ENCODE data around the gene ZNF749.

ZNF749 gene

DNA sequence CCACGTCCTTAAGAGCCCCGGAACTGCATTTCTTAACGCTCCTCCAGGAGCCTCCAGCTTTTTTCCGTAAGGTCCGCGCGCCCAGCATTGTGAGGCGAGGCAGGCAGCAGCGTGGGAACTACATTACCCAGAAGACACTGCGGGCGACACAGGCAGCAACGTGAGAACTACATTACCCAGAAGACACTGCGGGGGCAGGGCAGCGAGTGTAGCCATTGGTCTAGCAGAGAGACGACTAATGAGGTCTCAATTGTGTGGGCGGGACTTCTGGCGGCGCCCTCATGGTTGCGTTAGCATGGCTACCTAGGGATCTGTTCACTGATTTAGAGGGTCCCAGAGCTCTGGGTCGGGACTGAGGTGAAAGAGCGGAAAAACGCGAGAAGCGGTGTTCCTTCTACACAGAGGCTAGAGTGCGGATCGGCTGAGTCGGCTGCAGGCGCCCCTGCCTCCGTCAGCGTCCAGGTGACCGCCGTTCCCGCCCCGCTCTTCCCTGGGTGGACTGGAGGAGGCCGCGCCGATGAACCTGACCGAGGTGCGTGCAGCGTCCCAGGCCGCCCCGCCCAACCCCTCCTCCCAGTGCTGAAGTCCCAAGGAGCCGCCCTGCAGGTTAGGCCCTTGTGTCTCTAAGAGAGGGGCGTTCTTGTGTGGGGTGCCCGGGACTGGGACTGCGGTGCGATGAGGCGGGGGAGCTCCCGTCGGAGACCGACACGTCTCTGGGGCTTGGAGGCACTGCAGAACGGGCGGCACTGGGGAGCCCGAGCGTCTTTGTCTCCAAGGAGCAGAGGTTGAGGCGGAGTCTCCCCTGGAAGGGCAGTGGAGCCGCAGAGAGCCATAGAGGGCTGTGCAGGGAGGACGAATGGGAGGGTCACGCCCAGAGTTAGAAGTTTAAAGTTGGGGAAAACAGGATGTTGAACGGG lies at the start of gene ZNF749:
TSS of gene ZNF749 (plus strand) at position 264 of the 917 bp plus-strand sequence. CDS start at position 518, 254 bp downstream.
- peak; percentile 97 for DNase-seq (ENCODE audit: low spot score)

DNA sequence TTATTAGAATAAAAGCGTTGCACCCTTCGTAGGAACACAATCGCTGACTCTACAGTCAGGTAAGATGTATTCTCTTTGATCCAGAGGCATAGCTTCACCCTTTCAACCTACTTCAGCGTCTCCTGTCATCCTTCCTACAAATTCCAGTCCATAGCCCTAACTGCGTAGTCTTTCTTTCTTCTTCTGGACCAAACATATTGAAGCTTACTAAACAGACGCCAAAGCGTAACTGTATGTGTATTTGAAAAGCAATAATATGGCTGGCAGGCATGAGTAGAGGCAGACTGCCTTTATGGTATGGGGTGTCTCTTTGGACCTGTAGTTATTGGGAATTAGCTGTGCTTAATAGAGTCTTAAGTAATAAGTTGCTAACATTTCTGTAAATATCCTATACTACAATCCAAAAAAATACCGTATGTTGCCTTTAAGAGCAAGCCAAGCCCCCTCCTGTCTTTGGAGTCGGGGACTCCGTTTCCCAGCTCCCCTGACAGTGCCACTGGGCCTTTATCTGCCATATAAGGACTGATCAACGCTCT lies 45.9 kb upstream of the ZNF749 start:
- no peak for DNase-seq (ENCODE audit: low spot score)

DNA sequence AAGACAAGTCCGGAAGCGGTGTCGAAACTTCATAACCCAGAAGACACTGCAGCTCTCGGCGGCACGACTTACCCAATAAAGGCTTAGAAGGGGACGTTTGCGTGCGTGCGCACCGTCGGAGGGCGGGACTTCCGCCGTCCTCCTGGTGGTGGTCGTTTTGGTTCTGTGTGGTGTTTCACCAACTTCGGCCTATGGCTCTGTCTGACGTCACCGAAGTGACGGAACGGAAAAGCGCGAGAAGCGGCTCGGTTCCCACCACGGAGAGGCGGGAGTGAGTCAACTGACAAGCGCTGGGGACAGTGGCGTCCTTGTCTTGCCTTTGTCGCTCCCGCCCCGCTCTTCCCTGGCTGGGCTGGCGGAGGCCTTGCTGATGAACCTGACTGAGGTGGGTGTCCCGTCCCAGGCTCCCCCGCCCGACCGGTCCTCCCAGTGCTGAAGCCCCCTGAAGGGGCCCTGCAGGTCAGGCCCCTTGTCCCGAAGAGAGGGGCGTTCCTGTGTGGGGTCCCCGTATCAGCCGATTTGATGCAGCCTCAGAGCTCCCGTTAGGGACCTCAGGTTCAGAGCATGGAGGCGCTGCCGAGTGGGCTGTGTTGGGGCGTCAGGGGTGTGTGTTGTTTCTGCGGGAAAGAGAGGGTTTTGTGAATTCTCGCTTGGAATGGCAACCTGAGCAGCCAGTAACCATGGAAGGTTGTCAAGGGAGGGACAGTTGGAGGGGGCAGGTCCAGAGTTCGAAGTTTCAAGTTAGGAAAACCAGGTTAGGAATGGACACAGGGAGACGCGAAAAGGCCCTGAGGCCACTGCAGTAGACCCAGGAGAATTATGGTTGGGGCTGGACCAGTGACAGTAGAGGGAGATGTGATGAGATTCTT lies 45.2 kb upstream of the ZNF749 start, which contains the start of gene ZNF548:
TSS of gene ZNF548 (plus strand) at position 125 of the 869 bp plus-strand sequence. CDS start at position 371, 246 bp downstream.
- peak; percentile 98 for DNase-seq (ENCODE audit: low spot score)

DNA sequence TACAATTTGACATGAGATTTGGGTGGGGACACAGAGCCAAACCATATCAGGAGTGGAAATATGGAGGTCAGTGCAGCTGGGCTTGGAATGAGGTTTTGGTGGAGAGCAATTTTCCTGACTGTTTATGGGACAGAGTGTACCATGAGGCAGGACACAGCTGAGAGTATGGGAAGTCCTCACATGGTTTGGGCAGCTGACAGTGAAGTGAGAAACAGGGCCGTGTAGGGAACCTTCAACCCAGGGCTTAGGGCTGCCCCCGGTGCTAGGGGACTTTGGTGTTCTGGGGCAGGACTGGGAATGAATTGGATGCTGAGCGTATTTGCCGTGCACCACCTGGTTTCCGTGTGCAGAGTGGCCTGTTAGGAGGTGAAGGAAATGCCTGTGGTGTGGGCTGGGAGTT lies 39.4 kb upstream of the ZNF749 start:
- no peak for DNase-seq (ENCODE audit: low spot score)

DNA sequence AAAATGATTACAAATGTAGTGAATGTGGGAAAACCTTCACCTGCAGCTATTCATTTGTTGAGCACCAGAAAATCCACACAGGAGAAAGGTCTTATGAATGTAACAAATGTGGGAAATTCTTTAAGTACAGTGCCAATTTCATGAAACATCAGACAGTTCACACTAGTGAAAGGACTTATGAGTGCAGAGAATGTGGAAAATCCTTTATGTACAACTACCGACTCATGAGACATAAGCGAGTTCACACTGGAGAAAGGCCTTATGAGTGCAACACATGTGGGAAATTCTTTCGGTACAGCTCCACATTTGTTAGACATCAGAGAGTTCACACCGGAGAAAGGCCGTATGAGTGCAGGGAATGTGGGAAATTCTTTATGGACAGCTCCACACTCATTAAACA lies 36.3 kb upstream of the ZNF749 start:
- DNase-seq (ENCODE audit: low spot score) = no peak

DNA sequence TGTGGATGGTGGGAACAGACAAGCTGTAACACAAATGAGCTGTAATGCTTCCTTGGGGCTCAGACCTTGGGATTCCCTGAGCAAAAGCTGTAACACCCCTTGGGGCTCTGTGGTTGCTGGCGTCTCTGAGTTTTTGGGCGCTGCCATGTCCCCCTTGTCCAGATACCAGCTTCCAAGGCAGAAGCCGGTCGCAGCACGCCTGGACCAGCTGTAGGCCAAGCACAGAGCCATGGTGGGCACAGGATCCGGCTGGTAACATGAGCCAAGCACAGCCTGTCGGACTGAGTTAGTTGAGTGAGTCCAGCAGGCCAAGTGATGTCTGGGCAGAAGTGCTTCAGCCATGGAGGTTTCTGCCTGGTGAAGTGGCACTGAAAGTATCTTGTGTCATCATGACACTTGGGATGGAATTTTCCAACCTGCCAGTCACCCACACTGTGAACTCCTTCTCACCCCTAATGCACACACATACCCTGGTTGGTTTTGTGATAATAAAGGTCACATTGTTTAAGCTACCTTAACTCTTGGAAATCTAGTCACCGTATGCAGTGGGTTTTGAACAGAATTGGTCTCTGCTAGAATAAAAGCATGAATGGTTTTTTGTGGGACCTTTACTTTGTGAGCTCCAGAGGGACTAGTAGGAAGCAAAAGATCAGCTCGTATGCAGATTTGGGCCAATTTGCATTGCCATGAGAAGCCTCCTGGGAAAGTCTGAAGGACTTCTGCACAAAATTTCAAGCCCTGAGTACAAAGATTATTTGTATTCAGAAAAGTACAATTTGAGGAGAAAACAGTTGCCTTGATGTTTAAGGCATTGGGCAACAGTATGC lies 31.2 kb upstream of the ZNF749 start:
- DNase-seq (ENCODE audit: low spot score) = no peak

DNA sequence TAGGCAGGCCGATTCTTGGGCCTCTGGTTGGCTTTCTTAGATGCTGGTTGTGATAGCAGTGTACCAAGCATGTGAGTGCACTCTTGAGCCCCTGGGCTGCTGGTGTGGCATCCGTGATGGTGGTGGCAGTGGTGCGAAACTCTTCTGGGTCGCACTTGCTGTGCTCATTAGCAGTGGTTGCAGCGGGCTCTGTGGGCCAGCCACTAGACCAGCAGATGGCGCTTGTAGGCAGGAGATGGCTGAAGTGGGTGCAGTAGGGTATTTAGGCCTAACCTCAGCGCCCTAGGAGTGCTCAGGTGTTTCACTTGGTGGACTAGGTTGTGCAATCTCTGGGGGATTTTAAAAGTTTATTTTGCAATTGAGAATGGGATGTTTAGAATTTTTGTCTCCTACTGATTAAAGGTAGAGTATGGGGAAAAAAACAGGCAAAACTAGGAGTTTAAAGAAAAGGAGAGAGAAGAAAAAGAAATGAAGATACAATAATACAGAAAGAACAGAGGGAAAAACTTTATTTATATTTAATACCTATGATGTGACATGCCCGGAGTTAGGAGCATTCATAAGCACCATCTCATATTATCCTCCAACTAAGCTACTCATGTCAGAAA lies 28.5 kb upstream of the ZNF749 start:
- DNase-seq (ENCODE audit: low spot score) = no peak

DNA sequence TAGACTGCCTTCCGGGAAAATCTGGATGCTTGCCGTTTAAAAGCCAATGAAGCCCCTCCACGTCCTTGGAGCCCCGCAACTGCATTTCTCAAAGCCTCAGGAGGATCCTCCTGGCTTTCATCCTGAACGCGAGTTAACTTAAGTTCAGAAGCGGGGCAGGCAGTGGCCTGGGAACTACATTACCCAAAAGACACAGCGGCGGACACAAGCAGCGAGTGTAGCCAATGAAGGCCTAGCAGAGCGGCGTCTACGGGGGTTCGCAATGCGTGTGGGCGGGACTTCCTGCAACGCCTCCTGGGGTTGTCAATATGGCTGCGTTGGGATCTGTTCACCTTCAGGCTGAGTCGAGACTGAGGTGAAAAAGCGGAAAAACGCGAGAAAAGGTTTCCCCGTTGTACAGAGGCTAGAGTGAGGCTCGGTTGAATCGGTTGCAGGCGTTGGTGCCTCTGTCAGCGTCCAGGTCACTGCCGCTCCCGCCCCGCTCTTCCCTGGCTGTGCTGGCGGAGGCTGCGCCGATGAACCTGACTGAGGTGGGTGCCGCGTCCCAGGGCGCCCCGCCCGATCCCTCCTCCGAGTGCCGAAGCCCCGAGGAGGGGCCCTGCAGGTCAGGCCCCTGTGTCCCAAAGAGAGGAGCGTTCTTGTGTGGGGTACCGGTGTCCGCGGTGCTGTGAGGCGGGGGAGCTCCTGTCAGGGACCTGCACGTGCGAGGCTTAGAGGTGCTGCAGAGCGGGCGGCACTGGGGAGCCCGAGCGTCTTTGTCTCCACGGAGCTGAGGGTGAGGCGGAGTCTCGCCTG lies 24.1 kb upstream of the ZNF749 start, which contains the start of gene ZNF17:
TSS of gene ZNF17 (plus strand) at position 285 of the 795 bp plus-strand sequence. CDS start 2,455 bp downstream, outside the sequence.
- DNase-seq (ENCODE audit: low spot score) = peak; percentile 95

DNA sequence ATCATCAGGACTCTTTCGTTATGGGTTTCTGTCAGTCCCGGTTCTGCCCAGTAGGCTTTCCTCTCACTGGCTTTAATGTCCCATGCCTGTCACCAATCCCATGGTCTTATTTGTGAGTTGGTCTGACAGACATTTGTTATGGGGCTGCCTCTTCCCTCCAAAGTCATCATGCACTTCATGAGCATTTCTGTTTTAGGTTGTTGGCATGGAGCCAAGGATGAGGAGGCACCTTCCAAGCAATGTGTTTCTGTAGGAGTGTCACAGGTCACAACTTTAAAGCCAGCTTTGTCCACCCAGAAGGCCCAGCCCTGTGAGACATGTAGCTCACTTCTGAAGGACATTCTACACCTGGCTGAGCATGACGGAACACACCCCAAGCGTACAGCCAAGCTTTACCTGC lies 15.7 kb upstream of the ZNF749 start:
- DNase-seq (ENCODE audit: low spot score) = no peak

DNA sequence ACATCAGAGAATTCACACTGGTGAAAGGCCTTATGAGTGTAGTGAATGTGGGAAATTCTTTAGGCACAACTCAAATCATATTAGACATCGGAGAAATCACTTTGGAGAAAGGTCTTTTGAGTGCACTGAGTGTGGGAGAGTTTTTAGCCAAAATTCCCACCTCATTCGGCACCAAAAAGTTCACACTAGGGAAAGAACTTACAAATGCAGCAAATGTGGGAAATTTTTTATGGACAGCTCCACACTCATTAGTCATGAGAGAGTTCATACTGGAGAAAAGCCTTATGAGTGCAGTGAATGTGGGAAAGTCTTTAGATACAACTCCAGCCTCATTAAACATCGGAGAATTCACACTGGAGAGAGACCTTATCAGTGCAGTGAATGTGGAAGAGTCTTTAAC lies 14.1 kb upstream of the ZNF749 start:
- no peak for DNase-seq (ENCODE audit: low spot score)

DNA sequence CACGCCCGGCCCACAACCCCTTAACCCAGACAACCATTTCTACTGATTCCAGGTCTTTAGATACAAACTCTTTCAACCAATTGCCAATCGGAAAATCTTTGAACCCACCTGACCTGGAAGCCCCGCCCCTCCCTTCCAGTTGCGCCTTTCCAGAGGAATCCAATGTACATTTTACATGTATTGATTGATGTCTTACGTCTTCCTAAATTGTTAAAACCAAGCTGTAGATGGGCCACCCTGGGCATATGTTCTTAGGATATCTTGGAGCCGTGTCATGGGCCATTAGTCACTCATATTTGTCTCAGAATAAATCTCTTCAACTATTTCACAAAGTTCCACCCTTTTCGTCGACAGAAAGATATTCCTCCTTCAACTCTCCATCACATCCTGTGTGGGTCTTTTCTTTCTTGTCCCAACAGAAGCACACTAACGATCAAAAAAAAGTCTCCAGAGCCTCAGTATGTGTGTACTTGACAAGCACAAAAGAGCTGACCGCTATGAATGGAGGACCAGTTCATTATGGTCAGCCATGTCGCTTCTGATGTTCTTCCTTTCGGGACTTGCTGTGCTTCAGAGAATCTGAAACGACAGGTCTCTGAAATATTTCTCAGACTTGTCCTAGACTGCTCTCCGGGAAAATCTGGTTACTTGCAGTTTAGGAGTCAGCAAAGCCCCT lies 601 bp upstream of the ZNF749 start:
- no peak for DNase-seq (ENCODE audit: low spot score)

DNA sequence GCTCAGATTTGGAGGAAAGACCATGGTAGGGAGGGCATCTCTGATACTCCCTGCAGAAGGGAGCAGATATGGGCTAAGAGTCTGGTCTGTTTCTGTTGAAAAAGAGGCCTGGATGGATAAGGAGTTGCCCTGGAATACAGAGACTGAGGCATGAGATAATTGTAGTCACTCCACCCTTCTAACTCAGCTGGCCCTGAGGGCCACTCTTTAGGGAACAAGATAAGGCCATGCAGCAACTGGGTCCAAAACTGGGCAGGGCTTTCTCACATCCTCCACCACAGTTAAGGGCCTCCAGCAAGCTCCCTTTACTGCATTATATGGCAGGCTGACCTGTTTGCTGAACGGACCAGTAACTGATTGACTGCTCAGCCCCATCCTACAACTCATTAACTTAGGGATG lies 1.3 kb downstream of the ZNF749 start:
- DNase-seq (ENCODE audit: low spot score) = no peak

DNA sequence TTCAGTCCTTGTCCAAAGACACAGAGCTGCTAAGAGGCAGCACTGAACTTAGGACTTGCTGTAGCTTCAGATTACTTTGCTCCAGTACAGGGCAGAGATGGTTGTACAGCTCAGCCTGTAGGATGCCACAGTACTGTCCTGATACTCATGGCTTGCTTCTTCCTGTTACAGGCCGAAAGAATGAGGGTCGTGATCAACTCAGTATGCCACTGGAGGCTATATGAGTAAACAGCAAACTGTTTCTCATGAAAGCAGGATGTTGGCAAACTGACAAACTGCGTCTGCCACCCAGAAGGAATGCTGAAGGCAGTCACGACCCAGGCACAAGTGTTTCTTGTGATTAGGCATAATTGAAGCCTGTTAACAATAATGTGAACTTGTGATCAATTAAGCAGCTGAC lies 2.8 kb downstream of the ZNF749 start:
- DNase-seq (ENCODE audit: low spot score) = no peak

DNA sequence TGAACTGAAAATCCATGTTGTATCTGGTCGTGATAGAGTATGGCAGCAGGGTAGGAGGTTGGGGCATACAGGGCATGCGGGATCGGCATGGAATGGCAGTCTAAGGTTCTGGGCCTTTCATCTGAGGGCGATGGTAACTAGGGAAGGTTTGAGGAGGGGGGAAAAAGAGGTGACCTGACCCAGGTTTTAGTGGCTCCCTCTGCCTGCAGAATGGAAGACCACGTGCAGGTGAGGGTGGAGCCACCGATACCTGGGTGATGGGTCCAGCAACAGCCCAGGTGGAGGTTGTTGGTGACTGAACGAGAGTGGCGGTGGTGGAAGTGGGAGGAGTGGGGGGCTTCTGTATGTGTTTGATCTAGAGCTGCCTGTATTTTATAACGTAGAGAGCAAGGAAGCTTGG lies 3.8 kb downstream of the ZNF749 start:
- DNase-seq (ENCODE audit: low spot score) = no peak

DNA sequence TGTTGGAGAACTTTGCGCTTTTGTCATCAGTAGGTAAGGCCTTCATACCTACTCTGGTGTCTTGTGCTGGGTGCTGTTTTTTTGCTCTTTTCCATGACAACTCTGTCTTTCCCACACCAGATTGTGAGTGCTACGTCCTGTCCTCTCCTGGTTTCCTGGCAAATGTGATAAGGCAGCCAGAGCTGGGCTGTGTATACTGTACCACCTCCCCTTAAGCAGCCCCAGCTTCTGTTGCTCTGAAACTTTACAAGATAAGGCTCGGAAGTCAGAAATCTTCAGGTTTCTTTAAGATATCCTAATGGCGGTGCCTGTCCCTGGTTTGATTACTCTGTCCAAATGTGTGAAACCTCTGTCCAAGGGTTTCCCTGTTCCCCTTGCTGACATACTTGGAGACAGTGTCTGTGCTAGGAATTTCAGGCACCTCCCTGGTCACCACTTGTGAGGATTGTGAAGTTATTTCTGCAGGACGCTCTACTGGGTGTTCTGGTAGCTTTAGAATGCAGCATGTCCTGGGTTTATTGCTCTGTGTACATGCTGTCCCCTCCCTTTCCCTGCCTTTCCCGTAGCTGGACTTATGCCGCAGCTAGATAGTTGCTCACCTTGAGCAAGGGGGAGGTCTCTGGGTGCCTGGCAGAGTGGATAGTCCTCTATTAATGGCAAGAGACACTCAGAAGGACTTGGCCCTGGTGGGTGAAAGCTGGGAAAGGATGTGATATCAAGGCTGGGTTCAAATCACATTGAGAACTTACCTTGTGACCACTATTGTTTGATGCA lies 7.0 kb downstream of the ZNF749 start:
- DNase-seq (ENCODE audit: low spot score) = no peak

DNA sequence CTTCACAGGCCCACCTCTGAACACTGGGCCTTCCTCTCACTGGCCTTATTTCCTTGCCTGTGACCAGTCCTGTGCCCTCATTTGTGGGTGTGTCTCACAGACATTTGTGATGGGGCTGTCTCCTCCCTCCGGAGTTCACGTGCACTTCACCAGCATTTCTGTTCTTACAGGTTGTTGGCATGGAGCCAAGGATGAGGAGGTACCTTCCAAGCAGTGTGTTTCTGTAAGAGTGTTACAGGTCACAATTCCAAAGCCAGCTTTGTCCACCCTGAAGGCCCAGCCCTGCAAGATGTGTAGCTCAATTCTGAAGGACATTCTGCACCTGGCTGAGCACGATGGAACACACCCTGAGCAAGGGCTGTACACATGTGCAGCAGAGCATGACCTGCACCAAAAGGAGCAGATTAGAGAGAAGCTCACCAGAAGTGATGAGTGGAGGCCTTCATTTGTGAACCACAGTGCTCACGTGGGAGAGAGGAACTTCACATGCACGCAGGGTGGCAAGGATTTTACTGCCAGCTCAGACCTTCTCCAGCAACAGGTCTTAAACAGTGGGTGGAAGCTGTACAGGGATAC lies 8.1 kb downstream of the ZNF749 start:
- DNase-seq (ENCODE audit: low spot score) = no peak

DNA sequence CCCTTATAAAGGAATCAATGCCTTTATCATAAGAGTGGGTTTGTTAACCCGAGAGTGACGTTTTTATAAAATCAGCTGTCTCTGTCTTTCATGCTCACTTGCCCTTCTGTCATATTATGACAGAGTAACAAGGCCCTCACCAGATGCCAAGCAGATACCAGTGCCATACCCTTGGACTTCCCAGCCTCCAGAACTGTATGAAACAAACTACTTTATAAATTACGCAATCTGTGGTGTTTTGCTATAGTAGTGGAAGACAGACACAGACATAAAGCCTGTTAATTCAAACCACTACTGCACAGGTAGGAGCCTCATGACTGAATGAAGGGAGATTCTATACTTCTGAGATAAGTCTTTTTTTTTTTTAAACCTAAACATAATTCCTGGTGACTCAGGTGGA lies 17.2 kb downstream of the ZNF749 start:
- DNase-seq (ENCODE audit: low spot score) = no peak

DNA sequence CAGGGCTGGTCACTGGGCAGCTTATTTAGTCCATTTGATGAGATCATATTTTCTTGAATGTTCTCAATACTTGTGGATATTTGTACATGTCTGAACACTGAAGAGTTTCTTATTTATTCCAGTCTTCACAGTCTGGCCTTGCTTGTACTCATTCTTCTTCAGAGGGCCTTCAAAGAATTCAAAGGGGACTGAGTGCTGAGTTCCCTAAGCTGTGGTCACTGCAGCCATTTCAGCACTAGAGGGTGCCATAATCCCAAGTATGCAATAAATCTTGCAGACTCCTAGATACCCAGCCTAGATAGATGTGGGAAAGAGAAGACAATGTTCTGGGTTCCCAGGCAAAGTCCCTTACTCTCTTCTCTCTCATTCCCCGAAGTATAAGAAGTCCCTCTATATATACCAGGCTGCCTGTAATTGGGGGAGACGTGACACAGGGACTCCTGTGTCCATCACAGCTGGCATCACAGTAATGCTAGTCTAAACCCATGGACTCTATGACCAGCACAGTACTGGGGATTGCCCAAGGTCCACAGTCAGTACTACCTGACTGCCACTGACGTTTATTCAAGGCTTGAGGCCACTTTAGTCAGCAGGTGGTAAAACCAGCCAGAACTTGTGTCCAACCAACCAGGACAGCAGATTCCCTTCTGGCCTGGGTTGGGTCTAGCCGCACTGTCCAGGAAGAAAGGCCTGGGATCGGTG lies 30.7 kb downstream of the ZNF749 start:
- DNase-seq (ENCODE audit: low spot score) = no peak
